GM12878 (cell line): ENCODE measurements around the gene MCEMP1. TPM values are rescaled to one million over a fixed set of nuclear protein-coding genes. Genes with fewer than 3 reads are reported as not detected.

Experiments
- ATAC-seq: fragments of 200-7000 bp; cut with Tn5 transposase; 3 replicates; pipeline ENCODE4 v1.9.1; 2020; ENCODE audit warnings: mild to moderate bottlenecking, moderate library complexity
- BruUV-seq: library from RNA; stranded (reverse); fragments of 400-500 nt; replicated peaks from 2 replicates; lab custom pipeline; 2021; lab: Mats Ljungman, UMichigan
- CTCF ChIA-PET: fragments of 300-600 bp; sonication (Branson Sonifier 250); formaldehyde crosslinking; extraction: SDS; loops from one replicate; lab custom pipeline; 2021; ENCODE audit warnings: inconsistent platforms; lab: Yijun Ruan, JAX
- POLR2A ChIA-PET: fragments of 350-600 bp; formaldehyde crosslinking; extraction: SDS; loops from one replicate; lab custom pipeline; 2021; ENCODE audit warnings: inconsistent platforms; lab: Charles Lee
- RAD21 ChIA-PET: fragments of 300-600 bp; sonication (Branson Sonifier 250); formaldehyde crosslinking; loops from one replicate; lab custom pipeline; 2023; ENCODE audit warnings: antibody characterized with exemption; ENCODE audit not compliant: unreplicated experiment; lab: Charles Lee
- SMC1A ChIA-PET: fragments of 300-600 bp; sonication (Branson Sonifier 250); formaldehyde crosslinking; loops from one replicate; lab custom pipeline; 2023; ENCODE audit not compliant: unreplicated experiment, uncharacterized antibody; lab: Charles Lee
- DNase-seq: peaks from one replicate; pipeline ENCODE4 v3.0.0-alpha.2; 2011; ENCODE audit warnings: low read depth, low spot score
- FAIRE-seq: peaks from 3 replicates; lab custom pipeline; 2011; peaks lifted over from hg19 to GRCh38; lab: Jason Lieb, UNC
- H2AFZ ChIP-seq: 2 replicates; pipeline ENCODE4 v1.6.0; 2011; ENCODE audit warnings: low read depth, low read length, control low read depth; ENCODE audit not compliant: control insufficient read depth
- H3K27ac ChIP-seq: 2 replicates; pipeline ENCODE4 v1.5.1; 2011; ENCODE audit warnings: control low read depth; ENCODE audit not compliant: control insufficient read depth, insufficient read depth
- H3K27me3 ChIP-seq, 2 experiments: replicated peaks in 1 of 2; 2 replicates each; pipeline versions ENCODE4 v1.6.0 to v1.6.1; 2011; ENCODE audit warnings: low read length in 1 of 2; ENCODE audit not compliant: control insufficient read depth in 2 of 2, insufficient read depth in 2 of 2
- H3K36me3 ChIP-seq, 2 experiments: 2 replicates each; pipeline ENCODE4 v1.5.1; 2011; ENCODE audit warnings: low read length in 1 of 2; ENCODE audit not compliant: control insufficient read depth in 2 of 2, insufficient read depth in 2 of 2
- H3K4me1 ChIP-seq: 2 replicates; pipeline ENCODE4 v1.6.1; 2011; ENCODE audit warnings: mild to moderate bottlenecking, low read length, moderate library complexity, mixed read lengths; ENCODE audit not compliant: control insufficient read depth, insufficient read depth
- H3K4me2 ChIP-seq: 2 replicates; pipeline ENCODE4 v1.6.0; 2011; ENCODE audit warnings: control low read depth; ENCODE audit not compliant: control insufficient read depth, insufficient read depth
- H3K4me3 ChIP-seq: fragments of 200-600 bp; sonication (generic); 2 replicates; pipeline ENCODE4 v1.5.1; 2016
- H3K79me2 ChIP-seq: 2 replicates; pipeline ENCODE4 v1.6.0; 2011; ENCODE audit warnings: low read length; ENCODE audit not compliant: control insufficient read depth, insufficient read depth
- H3K9ac ChIP-seq: 2 replicates; pipeline ENCODE4 v1.8.0; 2011; ENCODE audit warnings: low read length, control low read depth, mixed read lengths; ENCODE audit not compliant: control insufficient read depth, insufficient read depth
- H3K9me3 ChIP-seq: replicated peaks from 3 replicates; pipeline ENCODE4 v1.5.1; 2011; ENCODE audit warnings: mild to moderate bottlenecking, low read length; ENCODE audit not compliant: control insufficient read depth, insufficient read depth
- H4K20me1 ChIP-seq: 2 replicates; pipeline ENCODE4 v1.6.0; 2011; ENCODE audit not compliant: control insufficient read depth, insufficient read depth
- ATF7 ChIP-seq: fragments of 450-650 bp; IDR thresholded peaks from 2 replicates; pipeline ENCODE4 v1.6.1; 2016; ENCODE audit warnings: low read depth, mild to moderate bottlenecking
- CREB1 ChIP-seq: IDR thresholded peaks from 2 replicates; pipeline ENCODE4 v1.6.1; 2012; ENCODE audit warnings: low read depth, mild to moderate bottlenecking, inconsistent platforms
- FOS ChIP-seq: IDR thresholded peaks from 3 replicates; pipeline ENCODE4 v1.6.1; 2011; ENCODE audit warnings: borderline replicate concordance; ENCODE audit not compliant: insufficient read length; ENCODE audit errors: extremely low read depth
- JUND ChIP-seq: IDR thresholded peaks from 2 replicates; pipeline ENCODE4 v1.6.1; 2012; ENCODE audit warnings: low read depth, mild to moderate bottlenecking, low read length, improper control_type of control experiment, moderate library complexity
- KLF5 ChIP-seq: fragments of 450-650 bp; IDR thresholded peaks from 2 replicates; pipeline ENCODE4 v1.6.1; 2014; ENCODE audit warnings: mild to moderate bottlenecking; ENCODE audit not compliant: partially characterized antibody
- MTA2 ChIP-seq: fragments of 450-650 bp; IDR thresholded peaks from 2 replicates; pipeline ENCODE4 v1.6.1; 2016; ENCODE audit warnings: low read depth, mild to moderate bottlenecking, moderate library complexity
- NFYA ChIP-seq: IDR thresholded peaks from 2 replicates; pipeline ENCODE4 v1.6.1; 2011; ENCODE audit warnings: low read depth, mild to moderate bottlenecking, low read length, improper control_type of control experiment, borderline replicate concordance
- RBBP5 ChIP-seq: fragments of 200-600 bp; sonication (generic); conservative IDR thresholded peaks from 2 replicates; pipeline ENCODE4 v1.6.1; 2016
- STAT3 ChIP-seq: IDR thresholded peaks from 2 replicates; pipeline ENCODE4 v1.6.1; 2011; ENCODE audit warnings: low read depth, low read length, improper control_type of control experiment
- TAF1 ChIP-seq: IDR thresholded peaks from 2 replicates; pipeline ENCODE4 v1.6.1; 2011; ENCODE audit warnings: mild to moderate bottlenecking, low read depth, low read length, borderline replicate concordance
- WRNIP1 ChIP-seq: IDR thresholded peaks from 2 replicates; pipeline ENCODE4 v1.6.1; 2011; ENCODE audit warnings: low read depth, low read length, improper control_type of control experiment, borderline replicate concordance
- YBX1 ChIP-seq: fragments of 450-650 bp; IDR thresholded peaks from 2 replicates; pipeline ENCODE4 v1.6.1; 2016; ENCODE audit warnings: antibody characterized with exemption
- ZZZ3 ChIP-seq: IDR thresholded peaks from 2 replicates; pipeline ENCODE4 v1.6.1; 2011; ENCODE audit warnings: low read depth; ENCODE audit not compliant: control insufficient read depth, insufficient read length
- WGBS: methylation state at CpG from one replicate; pipeline ENCODE4 v1.1.6; 2016; ENCODE audit warnings: low lambda C conversion rate; ENCODE audit not compliant: insufficient replicate concordance, insufficient coverage; ENCODE audit errors: missing lambda C conversion rate; 5-methylcytosine and 5-hydroxymethylcytosine counted together
- in situ Hi-C: fragments of 300-500 bp; cut with MboI; formaldehyde crosslinking; loops from 9 replicates; pipeline ENCODE4 v1.14.3; 2018; ENCODE audit warnings: mixed read lengths
- intact Hi-C: fragments of 100-400 bp; cut with micrococcal nuclease; formaldehyde crosslinking; loops from one replicate; pipeline ENCODE4 v1.14.2; 2022; ENCODE audit not compliant: unreplicated experiment
- polyA plus RNA-seq, 11 experiments: library from polyadenylated mRNA; depleted of rRNA in 4 of 11; unstranded in 6 of 11; stranded (reverse) in 5 of 11; fragments of >200 nt; fragmentation: Nextera tagmentation in 4 of 11; fragmentation: Illumina TruSeq in 1 of 11; extraction: Ambion mirVana in 4 of 11; extraction: Trizol in 1 of 11; gene quantifications; 1 replicate in 1 of 11; 2 replicates in 10 of 11; pipeline versions ENCODE4 v1.2.1 to v1.2.3, GENCODE V29; 2011 to 2016; ENCODE audit warnings: inconsistent platforms in 2 of 11, missing spikeins in 2 of 11, low read depth in 1 of 11
- total RNA-seq, 4 experiments: library from RNA; depleted of rRNA in 3 of 4; stranded (reverse); fragments of >200 nt in 3 of 4; fragmentation: Illumina TruSeq in 1 of 4; extraction: Trizol in 1 of 4; gene quantifications; 2 replicates each; pipeline versions ENCODE4 v1.2.1 to v1.2.3, GENCODE V29; 2013 to 2021
- TF ChIP-seq, protein P1 (sequence below): fragments of 450-650 bp; IDR thresholded peaks from 2 replicates; pipeline ENCODE4 v1.6.1; 2016; ENCODE audit warnings: mild to moderate bottlenecking

Gene MCEMP1
- total and polyA plus RNA-seq, 10 of the 15 experiments (the other 5 are each of a cell fraction or from before 2014, with no cell fraction given) = 0.08 to 0.55 (median 0.26) TPM; not detected in 1

GRCh38 chr19:7720351-7720750 is 43.5 kb downstream of the MCEMP1 start:
- H2AFZ ChIP-seq = no peak overlapping the region
- CTCF ChIA-PET = interaction anchor here (0.6 to 1.7 kb wide), 2 partner anchors 16 to 152 kb away, joined by 3 to 4 read pairs; no protein-coding TSS in a partner anchor
- no TSS peak for BruUV-seq
- in situ Hi-C loops (no loop called here), intact Hi-C loops (no loop called here)
- RAD21 ChIA-PET = no interaction called here
- no peak overlapping the region for H3K27ac ChIP-seq
- POLR2A ChIA-PET = interaction anchor here (0.7 to 1.1 kb wide), 2 partner anchors 10 to 23 kb away, joined by 3 to 5 read pairs; no protein-coding TSS in a partner anchor
- H3K4me2 ChIP-seq = no peak overlapping the region
- ATAC-seq (no peak), FAIRE-seq (no peak), DNase-seq (no peak)
- peaks cover 16% of the 10 kb centered on the region for H3K4me1 ChIP-seq
- no peaks in the 10 kb centered on the region for H3K27me3 ChIP-seq
- H3K4me3 ChIP-seq = no peak overlapping the region
- 96% methylated on average over 6 of the region's 6 CpGs for WGBS
- no peaks in the 10 kb centered on the region for H4K20me1 ChIP-seq
- H3K9me3 ChIP-seq = peaks cover 6% of the 10 kb centered on the region; the same call in 2 of the 3 replicates
- no peaks in the 10 kb centered on the region for H3K36me3 ChIP-seq
- no peak overlapping the region for H3K9ac ChIP-seq
- no peaks in the 10 kb centered on the region for H3K79me2 ChIP-seq
- TF ChIP-seq ATF7 = no peak
- no peak for TF ChIP-seq KLF5
- no peak for TF ChIP-seq MTA2
- TF ChIP-seq RBBP5 = no peak
- TF ChIP-seq YBX1 = no peak
- no peak for TF ChIP-seq STAT3
- no peak for TF ChIP-seq TAF1
- no peak for TF ChIP-seq JUND
- no peak for TF ChIP-seq CREB1
- no peak for TF ChIP-seq WRNIP1
- TF ChIP-seq FOS = no peak
- TF ChIP-seq NFYA = no peak
- TF ChIP-seq, protein P1, sequence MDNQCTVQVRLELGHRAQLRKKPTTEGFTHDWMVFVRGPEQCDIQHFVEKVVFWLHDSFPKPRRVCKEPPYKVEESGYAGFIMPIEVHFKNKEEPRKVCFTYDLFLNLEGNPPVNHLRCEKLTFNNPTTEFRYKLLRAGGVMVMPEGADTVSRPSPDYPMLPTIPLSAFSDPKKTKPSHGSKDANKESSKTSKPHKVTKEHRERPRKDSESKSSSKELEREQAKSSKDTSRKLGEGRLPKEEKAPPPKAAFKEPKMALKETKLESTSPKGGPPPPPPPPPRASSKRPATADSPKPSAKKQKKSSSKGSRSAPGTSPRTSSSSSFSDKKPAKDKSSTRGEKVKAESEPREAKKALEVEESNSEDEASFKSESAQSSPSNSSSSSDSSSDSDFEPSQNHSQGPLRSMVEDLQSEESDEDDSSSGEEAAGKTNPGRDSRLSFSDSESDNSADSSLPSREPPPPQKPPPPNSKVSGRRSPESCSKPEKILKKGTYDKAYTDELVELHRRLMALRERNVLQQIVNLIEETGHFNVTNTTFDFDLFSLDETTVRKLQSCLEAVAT = no peak
- TF ChIP-seq ZZZ3 = no peak
- TF ChIP-seq, all 136 proteins: peak for 0
- SMC1A ChIA-PET = interaction anchor here (0.6 kb wide), 1 partner anchor 23 kb away, joined by 3 read pairs; no protein-coding TSS in a partner anchor
